ENCODE results near the gene PRXL2C. TPM values are rescaled to one million over a fixed set of nuclear protein-coding genes. Genes with fewer than 3 reads are reported as not detected.
A peak's percentile ranks its signal among the peaks of the same experiment; 100 is the strongest.
"Not testable (repeated sequence)": the region's sequence is repeated elsewhere in the genome, so short reads cannot be mapped to it uniquely, and the experiment has no call there.

PRXL2C gene
- total RNA-seq, 1 donor from 2014 or later = 25.6 TPM

DNA sequence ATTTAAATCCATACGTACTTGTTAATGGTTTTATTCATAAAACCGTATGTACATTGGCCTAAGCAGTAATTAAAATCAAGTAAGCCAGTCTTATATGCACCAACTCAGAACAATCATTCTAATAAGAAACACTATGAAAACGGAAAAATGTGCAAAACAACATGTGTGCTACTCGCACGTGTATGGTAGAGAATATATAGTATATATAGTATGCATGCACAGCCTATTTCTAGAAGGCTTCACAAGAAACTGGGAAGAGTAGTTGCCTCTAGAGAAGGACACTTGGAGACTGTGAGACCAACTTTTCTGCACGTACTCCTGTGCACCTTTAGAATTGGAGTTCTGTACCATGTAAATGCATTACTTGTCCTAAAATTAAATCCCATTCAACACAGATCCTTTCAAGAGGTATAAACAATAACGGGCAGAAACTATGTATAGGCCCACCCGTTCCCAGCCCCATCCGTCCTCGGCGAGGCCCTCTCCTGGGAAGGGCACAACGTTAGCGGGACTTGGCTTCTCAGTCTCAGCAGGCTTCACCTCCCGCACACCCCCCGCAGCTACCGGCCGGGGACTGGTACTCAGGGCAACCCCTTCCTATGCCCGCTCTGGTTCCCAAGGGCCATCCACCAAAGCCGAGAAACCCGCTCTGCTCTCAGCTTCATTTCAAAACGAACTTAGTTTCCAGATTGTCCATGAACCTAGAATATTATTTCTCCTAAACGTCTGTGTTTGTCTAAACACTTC lies 37.5 kb downstream of the PRXL2C start:
- ATAC-seq = no peak
- H3K9me3 ChIP-seq = no peaks in the 10 kb centered on the region
- peaks cover 7% of the 10 kb centered on the region for H3K4me1 ChIP-seq
- intact Hi-C loops (cut with DNase I) = no loop called here
- TF ChIP-seq, protein P1, sequence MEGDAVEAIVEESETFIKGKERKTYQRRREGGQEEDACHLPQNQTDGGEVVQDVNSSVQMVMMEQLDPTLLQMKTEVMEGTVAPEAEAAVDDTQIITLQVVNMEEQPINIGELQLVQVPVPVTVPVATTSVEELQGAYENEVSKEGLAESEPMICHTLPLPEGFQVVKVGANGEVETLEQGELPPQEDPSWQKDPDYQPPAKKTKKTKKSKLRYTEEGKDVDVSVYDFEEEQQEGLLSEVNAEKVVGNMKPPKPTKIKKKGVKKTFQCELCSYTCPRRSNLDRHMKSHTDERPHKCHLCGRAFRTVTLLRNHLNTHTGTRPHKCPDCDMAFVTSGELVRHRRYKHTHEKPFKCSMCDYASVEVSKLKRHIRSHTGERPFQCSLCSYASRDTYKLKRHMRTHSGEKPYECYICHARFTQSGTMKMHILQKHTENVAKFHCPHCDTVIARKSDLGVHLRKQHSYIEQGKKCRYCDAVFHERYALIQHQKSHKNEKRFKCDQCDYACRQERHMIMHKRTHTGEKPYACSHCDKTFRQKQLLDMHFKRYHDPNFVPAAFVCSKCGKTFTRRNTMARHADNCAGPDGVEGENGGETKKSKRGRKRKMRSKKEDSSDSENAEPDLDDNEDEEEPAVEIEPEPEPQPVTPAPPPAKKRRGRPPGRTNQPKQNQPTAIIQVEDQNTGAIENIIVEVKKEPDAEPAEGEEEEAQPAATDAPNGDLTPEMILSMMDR (IDR thresholded peaks at IDR 0.05) = no peak
- DNase-seq = no peak
- H3K4me3 ChIP-seq = peak overlapping the region; percentile 62
- H3K27ac ChIP-seq = peak overlapping the region; percentile 63
- H3K27me3 ChIP-seq = no peaks in the 10 kb centered on the region
- H3K36me3 ChIP-seq = no peaks in the 10 kb centered on the region

GRCh38 chr9:96616817-96617438 lies 38.2 kb downstream of the PRXL2C start:
- intact Hi-C loops (cut with DNase I) = no loop called here
- TF ChIP-seq, protein P1 (IDR thresholded peaks at IDR 0.05) = no peak
- no peak overlapping the region for H3K4me3 ChIP-seq
- ATAC-seq (no peak), DNase-seq (no peak)
- H3K4me1 ChIP-seq = peaks cover 7% of the 10 kb centered on the region
- no peaks in the 10 kb centered on the region for H3K36me3 ChIP-seq
- no peaks in the 10 kb centered on the region for H3K9me3 ChIP-seq
- no peaks in the 10 kb centered on the region for H3K27me3 ChIP-seq
- H3K27ac ChIP-seq = no peak overlapping the region

DNA sequence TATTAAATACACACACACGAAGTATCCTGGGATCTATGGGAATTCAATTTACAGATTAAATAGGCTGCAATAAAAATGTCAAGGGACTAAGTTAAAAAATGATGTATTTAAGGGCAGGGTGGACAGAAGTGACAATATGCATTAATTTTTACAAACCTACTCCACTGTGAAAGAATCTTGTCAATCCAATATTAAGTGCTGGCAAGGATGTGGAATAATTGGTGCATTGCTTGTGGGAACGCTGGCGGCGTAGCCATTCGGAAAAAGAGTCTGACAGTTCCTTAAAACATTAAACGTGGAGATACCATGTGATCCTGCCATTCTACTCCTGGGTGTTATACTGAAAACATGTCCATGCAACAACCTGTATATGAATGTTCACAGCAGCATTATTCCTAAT lies 39.7 kb downstream of the PRXL2C start:
- intact Hi-C loops (cut with DNase I) = no loop called here
- DNase-seq = no peak
- H3K9me3 ChIP-seq = no peaks in the 10 kb centered on the region
- no peak overlapping the region for H3K4me3 ChIP-seq
- no peaks in the 10 kb centered on the region for H3K27me3 ChIP-seq
- H3K4me1 ChIP-seq = peaks cover 7% of the 10 kb centered on the region
- no peak overlapping the region for H3K27ac ChIP-seq
- no peak for ATAC-seq
- no peaks in the 10 kb centered on the region for H3K36me3 ChIP-seq
- TF ChIP-seq, protein P1 (IDR thresholded peaks at IDR 0.05) = no peak

- ATAC-seq; H3K4me1 ChIP-seq; H3K9me3 ChIP-seq; intact Hi-C loops (cut with DNase I); H3K36me3 ChIP-seq; DNase-seq; H3K27me3 ChIP-seq; H3K4me3 ChIP-seq; H3K27ac ChIP-seq: not testable (repeated sequence)
Observed at GRCh38 chr9:96614664-96615063, 40.5 kb downstream of the PRXL2C start.

GRCh38 chr9:96612966-96613589 lies 42.0 kb downstream of the PRXL2C start:
- Histone ChIP-seq H3K27ac (no peak overlapping the region), H3K4me3 (no peak overlapping the region), H3K9me3 (no peaks in the 10 kb centered on the region), H3K4me1 (peaks cover under 1% of the 10 kb centered on the region), H3K36me3 (no peaks in the 10 kb centered on the region), H3K27me3 (peaks cover 5% of the 10 kb centered on the region)
- ATAC-seq = no peak
- TF ChIP-seq, protein P1 (IDR thresholded peaks at IDR 0.05) = no peak
- DNase-seq = no peak
- intact Hi-C loops (cut with DNase I) = no loop called here

Data from upper lobe of right lung (tissue), 1 donor.